HEK293 (cell line): Measurements from ENCODE around the gene NINJ2.

ENCODE experiments used
- CTCF ChIP-seq: fragments of 450-650 bp; formaldehyde crosslinking; IDR thresholded peaks from 2 replicates; pipeline ENCODE4 v1.5.1; 2016; ENCODE audit warnings: missing biosample characterization, missing genetic modification characterization
- KLF8 ChIP-seq: fragments of 450-650 bp; formaldehyde crosslinking; IDR thresholded peaks from 2 replicates; pipeline ENCODE4 v1.5.1; 2016; ENCODE audit warnings: missing biosample characterization, missing genetic modification characterization
- PRDM4 ChIP-seq: fragments of 450-650 bp; formaldehyde crosslinking; IDR thresholded peaks from 2 replicates; pipeline ENCODE4 v1.5.1; 2017; ENCODE audit warnings: missing biosample characterization, missing genetic modification characterization
- TCF7L2 ChIP-seq: IDR thresholded peaks from 2 replicates; pipeline ENCODE4 v1.6.1; 2011; ENCODE audit warnings: low read depth, mild to moderate bottlenecking, inconsistent platforms, low read length, moderate library complexity, borderline replicate concordance
- ZBTB10 ChIP-seq: fragments of 450-650 bp; formaldehyde crosslinking; IDR thresholded peaks from 2 replicates; pipeline ENCODE4 v1.5.1; 2016; ENCODE audit warnings: missing biosample characterization, missing genetic modification characterization
- ZNF121 ChIP-seq: fragments of 450-650 bp; formaldehyde crosslinking; IDR thresholded peaks from 2 replicates; pipeline ENCODE4 v1.5.1; 2016; ENCODE audit warnings: missing biosample characterization, missing genetic modification characterization
- ZNF18 ChIP-seq: fragments of 450-650 bp; formaldehyde crosslinking; IDR thresholded peaks from 2 replicates; pipeline ENCODE4 v1.5.1; 2016; ENCODE audit warnings: missing biosample characterization, missing genetic modification characterization
- ZNF274 ChIP-seq, 2 experiments: fragments of 200-500 bp in 1 of 2; fragments of 450-650 bp in 1 of 2; sonication (Bioruptor generic) in 1 of 2; formaldehyde crosslinking in 1 of 2; IDR thresholded peaks; 2 replicates each; pipeline versions ENCODE4 v1.5.1 to v1.6.1; 2014 to 2016; ENCODE audit warnings: borderline replicate concordance in 1 of 2, inconsistent platforms in 1 of 2, low read length in 1 of 2, missing biosample characterization in 1 of 2, missing genetic modification characterization in 1 of 2
- ZNF324 ChIP-seq: fragments of 450-650 bp; formaldehyde crosslinking; IDR thresholded peaks from 2 replicates; pipeline ENCODE4 v1.5.1; 2016; ENCODE audit warnings: missing biosample characterization, missing genetic modification characterization
- ZNF449 ChIP-seq: fragments of 450-650 bp; formaldehyde crosslinking; IDR thresholded peaks from 2 replicates; pipeline ENCODE4 v1.5.1; 2017; ENCODE audit warnings: missing biosample characterization, mild to moderate bottlenecking, missing genetic modification characterization, moderate library complexity
- ZNF76 ChIP-seq: fragments of 450-650 bp; formaldehyde crosslinking; IDR thresholded peaks from 2 replicates; pipeline ENCODE4; 2016; ENCODE audit warnings: low read depth, missing biosample characterization, missing genetic modification characterization, borderline replicate concordance
- ZNF792 ChIP-seq: fragments of 450-650 bp; formaldehyde crosslinking; IDR thresholded peaks from 2 replicates; pipeline ENCODE4 v1.5.1; 2016; ENCODE audit warnings: missing biosample characterization, missing genetic modification characterization

GRCh38 chr12:545835-546234 lies 117.4 kb downstream of the NINJ2 start:
- TF ChIP-seq PRDM4 (tag by site-specific recombination) (no peak), CTCF (no peak), ZNF121 (tag by site-specific recombination) (no peak), KLF8 (tag by site-specific recombination) (no peak), ZNF324 (tag by site-specific recombination) (no peak), ZNF449 (no peak), ZNF76 (tag by site-specific recombination) (no peak), ZNF18 (tag by site-specific recombination) (no peak), ZNF792 (tag by site-specific recombination) (no peak), ZNF274 (IDR thresholded peaks at IDR 0.05; ENCODE audit: low read length) (no peak), ZNF274 (tag by site-specific recombination; IDR thresholded peaks at IDR 0.05; ENCODE audit: borderline replicate concordance) (no peak), ZBTB10 (tag by site-specific recombination) (no peak), TCF7L2 (no peak)
